Activated CD8-positive, alpha-beta T cell treated with anti-CD3 and anti-CD28 coated beads for 36 hours (primary cell): ENCODE measurements around the gene GSC. TPM values are rescaled to one million over a fixed set of nuclear protein-coding genes. Genes with fewer than 3 reads are reported as not detected.

Experiments used
- ATAC-seq: fragments of 200-7000 bp; cut with Tn5 transposase; one replicate; pipeline ENCODE4 v1.10.0; 2021; ENCODE audit warnings: mild to moderate bottlenecking, moderate library complexity
- CTCF ChIA-PET: fragments of 350-600 bp; sonication (Branson Sonifier 250); formaldehyde crosslinking; loops from one replicate; lab custom pipeline; 2021; ENCODE audit warnings: antibody characterized with exemption; lab: Charles Lee
- POLR2A ChIA-PET: fragments of 350-600 bp; sonication (Branson Sonifier 250); formaldehyde crosslinking; loops from one replicate; lab custom pipeline; 2021; ENCODE audit warnings: antibody characterized with exemption; lab: Charles Lee
- DNase-seq: peaks from one replicate; pipeline ENCODE4 v3.0.0-alpha.2; 2020
- H3K27ac Mint-ChIP-seq: one replicate; pipeline ENCODE4 v1.8.0; 2021; ENCODE audit warnings: mild to moderate bottlenecking, mixed read lengths
- H3K27me3 Mint-ChIP-seq: one replicate; pipeline ENCODE4 v1.8.0; 2021; ENCODE audit warnings: mixed read lengths
- H3K36me3 Mint-ChIP-seq: one replicate; pipeline ENCODE4 v1.8.0; 2021; ENCODE audit warnings: low read depth, mixed read lengths
- H3K4me1 Mint-ChIP-seq: one replicate; pipeline ENCODE4 v1.8.0; 2021; ENCODE audit warnings: low read depth, mixed read lengths
- H3K4me3 Mint-ChIP-seq: one replicate; pipeline ENCODE4 v1.8.0; 2021; ENCODE audit warnings: mild to moderate bottlenecking, moderate library complexity, mixed read lengths
- H3K9me3 Mint-ChIP-seq: one replicate; pipeline ENCODE4 v1.8.0; 2021; ENCODE audit warnings: mixed read lengths
- CTCF ChIP-seq: fragments of 200-600 bp; IDR thresholded peaks from one replicate; pipeline ENCODE4 v1.8.0; 2022; ENCODE audit warnings: antibody characterized with exemption, mild to moderate bottlenecking
- intact Hi-C: fragments of 100-400 bp; cut with micrococcal nuclease; formaldehyde crosslinking; loops from one replicate; pipeline ENCODE4 v1.10.0; 2022
- total RNA-seq, 2 experiments: library from RNA; stranded (reverse); gene quantifications; one replicate each; pipeline ENCODE4 v1.2.3, GENCODE V29; 2021

Gene GSC
- total RNA-seq, 2 experiments from 2014 or later: not detected

DNA sequence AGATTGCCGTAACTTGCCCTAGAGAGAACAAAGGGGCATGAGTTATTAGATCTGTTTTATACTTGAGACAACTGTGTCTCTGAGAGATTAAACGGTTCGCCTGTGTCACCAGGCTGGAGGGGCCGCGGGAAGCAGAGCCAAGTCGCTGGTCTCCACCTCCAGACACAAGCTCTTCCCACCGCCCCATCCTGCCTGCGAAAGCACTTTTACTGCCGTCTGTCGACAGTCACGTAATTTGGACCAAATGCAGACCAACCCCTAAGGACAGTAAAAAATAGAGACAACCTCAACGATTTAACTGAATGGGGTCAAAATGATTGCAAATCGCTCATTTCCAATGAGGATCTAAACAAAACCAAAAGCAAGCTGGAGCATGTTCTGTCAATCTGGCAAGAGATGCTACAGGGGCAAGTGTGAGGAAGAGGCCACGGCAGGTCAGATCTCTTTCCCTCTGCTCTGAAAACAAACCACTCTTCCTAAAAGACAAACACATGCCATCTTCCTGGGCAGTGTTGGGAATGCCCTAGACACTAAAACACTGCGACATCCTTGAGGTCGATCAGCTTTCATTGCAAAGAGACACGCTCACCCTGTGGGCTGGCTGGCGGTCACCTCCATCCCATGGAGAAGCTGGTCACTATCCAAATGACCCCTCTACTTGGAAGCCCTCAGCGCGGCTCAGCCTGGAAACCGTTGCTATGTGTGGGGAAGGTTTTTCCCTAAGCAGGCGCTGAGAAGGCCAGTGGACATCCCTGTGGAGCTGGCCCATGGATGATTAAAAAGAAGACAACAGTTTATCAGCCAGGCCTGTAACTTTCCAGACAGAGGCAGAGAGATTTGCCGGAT lies 17.1 kb downstream of the GSC start:
- ATAC-seq (no peak), DNase-seq (no peak)
- Mint-ChIP-seq H3K9me3 (no peaks in the 10 kb centered on the region), H3K27me3 (peaks cover 2% of the 10 kb centered on the region), H3K4me1 (no peaks in the 10 kb centered on the region), H3K4me3 (no peak overlapping the region), H3K36me3 (no peaks in the 10 kb centered on the region), H3K27ac (no peak overlapping the region)
- TF ChIP-seq CTCF: no peak
- ChIA-PET CTCF (no interaction called here), POLR2A (no interaction called here)
- intact Hi-C loops: no loop called here

GRCh38 chr14:94751956-94752355 lies 18.0 kb downstream of the GSC start:
- TF ChIP-seq CTCF: no peak
- POLR2A ChIA-PET: no interaction called here
- DNase-seq (no peak), ATAC-seq (no peak)
- Mint-ChIP-seq H3K9me3 (no peaks in the 10 kb centered on the region), H3K27ac (no peak overlapping the region), H3K36me3 (no peaks in the 10 kb centered on the region), H3K4me1 (no peaks in the 10 kb centered on the region), H3K27me3 (peaks cover 2% of the 10 kb centered on the region), H3K4me3 (no peak overlapping the region)
- CTCF ChIA-PET: no interaction called here
- intact Hi-C loops: no loop called here

DNA sequence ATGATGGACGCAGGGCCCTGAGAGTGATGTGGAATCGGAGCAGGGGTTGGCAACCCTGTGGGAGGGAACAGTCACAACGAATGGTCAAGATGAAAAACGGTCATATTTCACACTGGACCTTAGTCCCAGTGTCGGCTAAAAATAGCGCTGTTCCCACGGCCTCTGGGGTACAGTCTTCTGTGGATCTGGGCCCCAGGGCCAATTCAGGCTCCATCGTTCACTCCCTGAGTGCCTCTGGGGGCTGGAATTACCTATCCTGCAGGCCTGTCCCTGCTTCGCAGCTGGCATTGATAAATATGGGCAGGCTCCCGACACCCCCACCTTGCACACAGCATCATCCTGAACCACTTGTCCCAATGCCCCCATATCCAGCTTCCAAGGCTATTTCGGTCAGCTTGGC lies 18.6 kb downstream of the GSC start:
- intact Hi-C loops: no loop called here
- Mint-ChIP-seq H3K27ac (no peak overlapping the region), H3K9me3 (no peaks in the 10 kb centered on the region), H3K4me3 (no peak overlapping the region), H3K36me3 (no peaks in the 10 kb centered on the region), H3K4me1 (no peaks in the 10 kb centered on the region), H3K27me3 (peaks cover 3% of the 10 kb centered on the region)
- ATAC-seq (no peak), DNase-seq (no peak)
- no peak for TF ChIP-seq CTCF
- ChIA-PET POLR2A (no interaction called here), CTCF (no interaction called here)

DNA sequence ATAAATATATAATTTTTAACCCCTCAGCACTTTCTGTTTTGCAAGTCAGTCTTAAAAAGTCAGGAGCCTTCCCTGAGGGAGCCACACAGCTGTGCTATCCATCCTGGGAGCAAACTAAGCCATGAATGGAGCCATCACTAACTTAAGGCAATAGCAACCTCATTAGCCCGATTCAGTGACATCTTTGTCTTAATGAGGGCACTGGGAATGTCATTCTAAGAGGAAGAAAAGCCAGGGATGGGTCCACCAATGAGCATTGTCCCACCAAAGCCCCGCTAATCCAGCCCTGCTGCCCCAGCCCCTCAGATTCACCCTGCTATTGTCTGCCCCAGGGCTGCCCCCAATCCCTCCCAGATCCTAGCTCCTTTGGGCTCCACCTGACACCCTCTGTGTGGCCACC lies 19.5 kb downstream of the GSC start:
- CTCF ChIA-PET: interaction anchor here (1.7 kb wide), 1 partner anchor 51 kb away, joined by 4 read pairs; no protein-coding TSS in a partner anchor
- Mint-ChIP-seq H3K4me1 (no peaks in the 10 kb centered on the region), H3K27me3 (peaks cover 3% of the 10 kb centered on the region), H3K36me3 (no peaks in the 10 kb centered on the region), H3K9me3 (no peaks in the 10 kb centered on the region), H3K27ac (no peak overlapping the region), H3K4me3 (no peak overlapping the region)
- TF ChIP-seq CTCF: no peak
- POLR2A ChIA-PET: no interaction called here
- no peak for ATAC-seq
- DNase-seq: no peak
- intact Hi-C loops: no loop called here

GRCh38 chr14:94748667-94749347 lies 21.1 kb downstream of the GSC start:
- intact Hi-C loops: no loop called here
- peak; percentile 58 for DNase-seq
- ATAC-seq: no peak
- H3K36me3 Mint-ChIP-seq: no peaks in the 10 kb centered on the region
- TF ChIP-seq CTCF: peak; percentile 48
- peaks cover 5% of the 10 kb centered on the region for H3K27me3 Mint-ChIP-seq
- H3K4me3 Mint-ChIP-seq: no peak overlapping the region
- no peak overlapping the region for H3K27ac Mint-ChIP-seq
- ChIA-PET CTCF (interaction anchor here (1.0 to 1.7 kb wide), 6 partner anchors 13 to 58 kb away, joined by 3 to 4 read pairs (median 4); no protein-coding TSS in a partner anchor), POLR2A (interaction anchor here (1.0 kb wide), 1 partner anchor 13 kb away, joined by 3 read pairs; no protein-coding TSS in a partner anchor)
- no peaks in the 10 kb centered on the region for H3K4me1 Mint-ChIP-seq
- no peaks in the 10 kb centered on the region for H3K9me3 Mint-ChIP-seq
